GM18499 (cell line): Measurements from ENCODE around the gene GNMT.

Experiments
- ATAC-seq: cut with Tn5 transposase; IDR thresholded peaks from one replicate; pipeline ENCODE4 v1.9.1; 2021; ENCODE audit warnings: moderate number of reproducible peaks; ENCODE audit not compliant: insufficient read depth, unreplicated experiment

The GNMT gene

GRCh38 chr6:43009124-43009523 is 48.6 kb downstream of the GNMT start:
- no peak for ATAC-seq

- ATAC-seq: no peak
These were observed 50.7 kb downstream of the GNMT start for GRCh38 chr6:43011207-43011606.

GRCh38 chr6:43012364-43012763 is 51.8 kb downstream of the GNMT start:
- no peak for ATAC-seq

DNA sequence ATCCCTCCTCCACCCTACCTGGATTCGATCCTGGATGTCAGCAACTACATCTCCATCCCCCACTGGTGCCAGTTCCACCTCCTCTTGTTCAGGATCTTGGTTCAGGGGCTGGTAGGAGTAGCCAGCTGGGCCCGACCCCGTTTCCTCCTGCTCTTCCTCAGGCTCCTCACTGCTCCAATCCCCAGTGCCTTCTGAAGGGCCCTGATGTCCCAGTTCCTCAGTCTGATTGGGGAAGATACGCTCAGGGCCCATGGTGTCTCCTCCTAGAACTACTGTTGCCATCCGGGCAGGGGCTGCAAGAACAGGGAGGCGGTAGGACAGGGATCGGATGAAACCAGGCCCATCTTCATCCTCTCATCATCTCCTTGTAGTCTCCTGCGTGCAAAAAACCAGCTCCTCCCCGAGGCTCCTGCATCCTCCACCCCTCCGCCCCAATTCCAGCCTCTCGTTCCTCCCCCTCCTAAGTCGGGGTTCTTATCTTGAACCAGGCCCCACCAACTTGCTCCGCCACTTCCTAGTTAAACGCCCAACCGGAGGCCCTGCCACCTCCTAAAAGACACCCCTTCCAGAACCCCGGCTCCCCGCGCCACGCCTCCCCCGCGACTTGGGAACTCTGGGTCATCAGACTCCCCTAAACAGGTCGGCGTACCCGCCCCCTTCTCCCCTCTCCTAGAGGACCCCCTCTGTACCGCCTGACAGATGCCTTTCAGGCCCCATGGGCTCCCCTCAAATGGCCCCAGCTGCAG is 52.7 kb downstream of the GNMT start:
- ATAC-seq: no peak
